SJCRH30 (cell line): ENCODE results near the gene FDXR. TPM values are rescaled to one million over a fixed set of nuclear protein-coding genes. Genes with fewer than 3 reads are reported as not detected.
"Not testable (repeated sequence)": the region's sequence is repeated elsewhere in the genome, so short reads cannot be mapped to it uniquely, and the experiment has no call there.

Experiments
- DNase-seq, 2 experiments: peaks; one replicate each; pipeline ENCODE4 v3.0.0-alpha.2; 2015 to 2020
- H3K27ac ChIP-seq: fragments of 250-450 bp; sonication (Bioruptor Pico); 2 replicates; pipeline ENCODE4 v1.5.1; 2020; ENCODE audit warnings: mild to moderate bottlenecking, moderate library complexity
- H3K27me3 ChIP-seq: fragments of 250-450 bp; sonication (Bioruptor Pico); 2 replicates; pipeline ENCODE4 v1.5.1; 2020; ENCODE audit warnings: mild to moderate bottlenecking, moderate library complexity
- H3K36me3 ChIP-seq: fragments of 250-450 bp; sonication (Bioruptor Pico); 2 replicates; pipeline ENCODE4 v1.5.1; 2020; ENCODE audit warnings: mild to moderate bottlenecking, moderate library complexity
- H3K4me1 ChIP-seq: fragments of 250-450 bp; sonication (Bioruptor Pico); 2 replicates; pipeline ENCODE4 v1.5.1; 2020; ENCODE audit warnings: mild to moderate bottlenecking, moderate library complexity
- H3K4me3 ChIP-seq: fragments of 250-450 bp; sonication (Bioruptor Pico); 2 replicates; pipeline ENCODE4 v1.5.1; 2020; ENCODE audit warnings: mild to moderate bottlenecking, moderate library complexity
- H3K9me3 ChIP-seq: fragments of 250-450 bp; sonication (Bioruptor Pico); replicated peaks from 2 replicates; pipeline ENCODE4 v1.5.1; 2020; ENCODE audit warnings: mild to moderate bottlenecking, moderate library complexity
- total RNA-seq: library from RNA; depleted of rRNA; stranded (reverse); fragments of >200 nt; shearing (Covaris generic); gene quantifications from 2 replicates; pipeline ENCODE4 v1.2.3, GENCODE V29; 2014

The FDXR gene
- total RNA-seq, 1 experiment from 2014 or later = 7.2 TPM

DNA sequence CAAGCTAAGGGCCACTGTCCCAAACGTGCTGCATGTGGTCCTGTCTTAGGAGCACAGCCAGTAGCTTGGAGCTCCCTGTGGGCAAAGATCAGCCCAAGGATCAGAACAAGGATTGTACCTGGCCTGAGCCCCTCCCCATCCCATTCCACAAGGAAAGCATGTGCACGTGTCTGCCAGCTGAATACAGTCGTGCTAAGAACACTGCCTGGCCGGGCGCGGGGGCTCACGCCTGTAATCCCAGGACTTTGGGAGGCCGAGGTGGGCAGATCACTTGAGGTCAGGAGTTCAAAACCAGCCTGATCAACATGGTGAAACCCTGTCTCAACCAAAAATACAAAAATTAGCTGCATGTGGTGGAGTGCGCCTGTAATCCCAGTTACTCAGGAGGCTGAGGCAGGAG lies 2.8 kb downstream of the FDXR start:
- not testable (repeated sequence) for H3K27me3 ChIP-seq, H3K4me3 ChIP-seq, H3K27ac ChIP-seq, H3K4me1 ChIP-seq, DNase-seq, H3K36me3 ChIP-seq, H3K9me3 ChIP-seq

GRCh38 chr17:74868908-74869255 lies 3.9 kb downstream of the FDXR start:
- Histone ChIP-seq H3K9me3 (no peaks in the 10 kb centered on the region), H3K36me3 (no peaks in the 10 kb centered on the region), H3K4me3 (no peak overlapping the region), H3K27me3 (no peaks in the 10 kb centered on the region), H3K27ac (no peak overlapping the region), H3K4me1 (no peaks in the 10 kb centered on the region; the same call in 1 of the 2 replicates)
- DNase-seq = no peak

DNA sequence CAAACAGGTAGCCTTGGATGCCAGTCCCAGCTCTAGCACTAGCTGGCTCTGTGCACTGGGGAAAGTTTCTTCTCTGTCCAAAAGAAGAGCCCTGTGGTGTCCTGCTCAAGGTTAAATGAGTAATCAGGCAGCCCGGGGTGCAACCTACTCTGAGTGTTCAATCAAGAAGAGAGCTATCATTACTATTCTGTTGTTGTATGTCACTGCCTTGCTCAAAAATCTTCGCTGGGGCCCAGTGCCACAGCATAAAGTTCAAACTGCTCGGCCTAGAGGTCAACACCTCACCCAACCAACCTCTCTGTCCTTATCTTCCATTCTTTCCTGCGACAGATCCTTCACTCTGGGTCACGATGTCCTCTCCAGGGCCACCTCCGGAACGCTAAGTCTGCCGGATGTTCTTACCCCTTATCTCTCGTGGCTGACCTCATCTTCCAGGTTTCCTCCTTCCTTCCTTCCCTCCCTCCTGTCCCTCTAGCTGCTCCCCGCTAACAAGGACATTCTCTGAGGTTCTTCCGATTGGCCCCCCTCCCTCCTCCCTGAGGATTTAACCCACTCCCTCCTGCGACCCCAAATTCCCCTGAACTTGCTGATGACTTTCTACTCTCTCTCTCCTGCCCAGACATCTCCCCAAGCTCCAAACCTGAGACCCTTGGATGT lies 4.4 kb downstream of the FDXR start:
- H3K4me1 ChIP-seq = no peaks in the 10 kb centered on the region
- DNase-seq = no peak
- no peaks in the 10 kb centered on the region for H3K27me3 ChIP-seq
- H3K9me3 ChIP-seq = no peaks in the 10 kb centered on the region
- no peak overlapping the region for H3K4me3 ChIP-seq
- no peaks in the 10 kb centered on the region for H3K36me3 ChIP-seq
- H3K27ac ChIP-seq = no peak overlapping the region

GRCh38 chr17:74866198-74866835 lies 6.5 kb downstream of the FDXR start:
- no peaks in the 10 kb centered on the region for H3K9me3 ChIP-seq
- no peak overlapping the region for H3K4me3 ChIP-seq
- no peak overlapping the region for H3K27ac ChIP-seq
- no peaks in the 10 kb centered on the region for H3K27me3 ChIP-seq
- no peaks in the 10 kb centered on the region for H3K4me1 ChIP-seq
- no peak for DNase-seq
- no peaks in the 10 kb centered on the region for H3K36me3 ChIP-seq

- no peaks in the 10 kb centered on the region for H3K9me3 ChIP-seq
- no peak overlapping the region for H3K4me3 ChIP-seq
- DNase-seq = no peak
- H3K27ac ChIP-seq = no peak overlapping the region
- no peaks in the 10 kb centered on the region; the same call in 1 of the 2 replicates for H3K27me3 ChIP-seq
- H3K4me1 ChIP-seq = no peaks in the 10 kb centered on the region
- H3K36me3 ChIP-seq = no peaks in the 10 kb centered on the region
Measured at GRCh38 chr17:74865504-74866197, 7.1 kb downstream of the FDXR start.

DNA sequence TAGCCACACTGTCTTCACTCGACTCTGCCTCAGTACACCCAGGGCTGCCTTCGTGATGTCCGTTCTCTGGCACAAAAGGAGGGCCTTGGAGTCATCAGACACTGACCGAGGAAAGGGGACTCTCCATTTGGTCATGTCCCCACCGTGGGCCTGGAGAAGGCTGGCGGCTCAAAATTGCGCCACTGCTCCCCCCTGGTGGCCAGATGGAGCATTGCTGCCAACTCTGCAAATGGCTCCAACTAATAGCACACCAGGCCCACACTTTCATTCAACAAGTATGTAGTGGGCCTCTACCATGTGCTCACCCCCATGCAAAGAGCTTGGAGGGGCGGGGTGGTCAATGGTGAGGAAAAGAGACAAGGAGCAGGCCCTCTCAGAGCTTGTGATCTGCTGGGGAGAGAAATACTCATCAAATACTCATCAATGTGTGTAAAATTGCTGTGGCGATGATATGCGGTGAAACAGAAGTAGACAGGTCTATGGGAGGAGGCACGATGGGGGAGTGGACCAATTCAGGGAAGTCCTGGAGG lies 7.9 kb downstream of the FDXR start:
- peaks cover 6% of the 10 kb centered on the region for H3K27me3 ChIP-seq
- H3K27ac ChIP-seq = no peak overlapping the region
- H3K4me1 ChIP-seq = no peaks in the 10 kb centered on the region
- no peaks in the 10 kb centered on the region for H3K36me3 ChIP-seq
- no peak overlapping the region for H3K4me3 ChIP-seq
- DNase-seq = peak; percentile 76 to 88
- no peaks in the 10 kb centered on the region for H3K9me3 ChIP-seq

DNA sequence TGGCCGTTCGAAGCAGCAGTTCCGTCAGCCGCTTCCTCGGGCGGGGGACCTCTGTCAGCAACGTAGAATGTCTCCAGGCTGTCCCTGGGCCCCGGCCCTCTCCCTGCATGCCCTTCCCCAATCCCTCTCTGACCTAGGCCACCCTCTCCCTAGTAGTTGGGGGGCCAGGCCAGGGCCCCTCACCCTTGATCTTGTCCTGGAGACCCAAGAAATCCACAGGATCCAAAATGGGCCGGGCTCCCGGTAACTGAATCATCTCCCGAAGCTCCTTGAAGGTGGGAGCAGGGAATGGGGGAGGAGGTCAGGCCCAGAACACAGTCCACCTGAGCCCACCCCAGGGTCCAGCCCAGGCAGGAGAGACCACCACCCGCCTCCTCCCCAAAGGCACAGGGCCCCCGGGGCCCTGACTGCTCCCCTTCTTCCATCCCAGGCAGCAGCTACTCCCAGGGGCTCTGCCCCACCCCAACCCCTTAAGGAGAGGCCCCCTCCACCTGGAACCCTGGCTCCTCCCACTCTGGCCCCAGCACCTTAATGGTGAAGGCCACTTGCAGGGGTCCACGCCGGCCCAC lies 8.4 kb downstream of the FDXR start:
- Histone ChIP-seq H3K27ac (no peak overlapping the region), H3K4me3 (no peak overlapping the region), H3K27me3 (peaks cover 7% of the 10 kb centered on the region), H3K9me3 (no peaks in the 10 kb centered on the region), H3K4me1 (no peaks in the 10 kb centered on the region), H3K36me3 (no peaks in the 10 kb centered on the region)
- DNase-seq = no peak

GRCh38 chr17:74863420-74864296 lies 9.1 kb downstream of the FDXR start:
- H3K36me3 ChIP-seq = no peaks in the 10 kb centered on the region
- H3K27ac ChIP-seq = no peak overlapping the region
- H3K4me1 ChIP-seq = no peaks in the 10 kb centered on the region
- H3K27me3 ChIP-seq = peaks cover 15% of the 10 kb centered on the region
- DNase-seq = no peak
- H3K4me3 ChIP-seq = no peak overlapping the region
- H3K9me3 ChIP-seq = no peaks in the 10 kb centered on the region

DNA sequence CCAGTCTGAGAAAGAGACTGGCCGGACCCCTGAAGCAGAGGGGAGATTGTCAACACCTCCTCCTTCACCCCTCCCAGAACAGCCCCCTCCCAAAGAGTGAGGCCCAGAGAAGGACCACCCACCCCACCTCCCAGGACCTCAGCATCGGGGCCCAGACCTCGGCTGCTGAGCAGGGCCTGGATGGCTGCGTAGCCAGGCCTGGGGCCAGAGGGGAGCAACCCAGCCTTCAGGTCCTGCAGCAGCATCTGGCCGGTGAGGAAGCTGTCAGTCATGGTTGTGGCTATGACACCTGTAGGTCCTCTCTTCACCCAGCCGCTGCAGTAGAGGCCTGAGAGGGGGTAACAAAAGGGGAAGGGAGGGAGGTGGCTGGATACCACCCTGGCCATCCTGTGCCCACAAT lies 9.9 kb downstream of the FDXR start:
- Histone ChIP-seq H3K36me3 (no peaks in the 10 kb centered on the region), H3K4me1 (peaks cover under 1% of the 10 kb centered on the region), H3K4me3 (no peak overlapping the region), H3K27me3 (peaks cover 16% of the 10 kb centered on the region), H3K27ac (no peak overlapping the region), H3K9me3 (no peaks in the 10 kb centered on the region)
- no peak for DNase-seq

DNA sequence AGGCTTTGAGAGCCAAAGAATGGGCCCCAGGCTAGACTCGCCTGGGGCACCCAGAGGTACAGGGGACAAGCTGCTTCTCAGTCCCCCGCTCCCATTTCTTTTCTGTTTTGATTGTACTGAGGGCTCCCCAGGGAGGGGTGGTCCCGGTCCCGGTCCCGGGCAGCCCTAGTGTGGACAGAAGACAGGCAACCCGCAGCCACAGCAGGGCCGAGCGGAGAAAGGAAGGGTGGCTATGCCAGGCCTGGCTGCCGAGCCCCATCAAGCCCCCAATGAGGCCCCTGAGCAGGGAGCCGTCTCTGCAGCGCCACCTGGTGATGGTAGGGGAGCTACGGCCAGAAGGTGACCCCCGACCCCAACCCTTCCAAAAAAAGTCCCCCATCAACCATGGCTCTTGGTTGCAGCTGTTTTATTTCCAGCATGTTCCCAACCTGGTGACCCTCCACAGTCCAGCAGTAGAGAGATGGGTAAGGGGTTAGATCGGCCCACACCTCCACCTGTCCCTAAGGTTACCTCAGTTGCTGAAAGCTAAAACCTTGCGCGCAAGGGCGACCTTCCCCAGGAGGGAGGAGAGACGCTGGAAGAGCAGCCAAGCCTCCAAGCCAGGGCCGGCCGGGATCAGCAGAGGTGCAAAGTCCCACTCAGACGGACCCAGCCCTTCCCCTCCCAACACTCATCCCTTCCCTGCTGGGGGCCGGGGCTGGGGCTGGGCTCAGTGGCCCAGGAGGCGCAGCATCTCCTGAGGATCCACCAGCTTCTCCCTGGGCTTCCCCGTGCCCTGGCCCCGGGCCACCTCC lies 10.5 kb downstream of the FDXR start:
- no peak overlapping the region for H3K27ac ChIP-seq
- no peaks in the 10 kb centered on the region for H3K9me3 ChIP-seq
- H3K4me3 ChIP-seq = no peak overlapping the region
- H3K36me3 ChIP-seq = no peaks in the 10 kb centered on the region
- peaks cover 7% of the 10 kb centered on the region for H3K4me1 ChIP-seq
- H3K27me3 ChIP-seq = peaks cover 22% of the 10 kb centered on the region
- peak; percentile 75 to 86 for DNase-seq

GRCh38 chr17:74861662-74862107 lies 11.1 kb downstream of the FDXR start:
- DNase-seq = no peak
- no peak overlapping the region for H3K27ac ChIP-seq
- no peaks in the 10 kb centered on the region for H3K9me3 ChIP-seq
- H3K27me3 ChIP-seq = peaks cover 22% of the 10 kb centered on the region
- H3K36me3 ChIP-seq = no peaks in the 10 kb centered on the region
- H3K4me3 ChIP-seq = no peak overlapping the region
- H3K4me1 ChIP-seq = peaks cover 13% of the 10 kb centered on the region

GRCh38 chr17:74860872-74861661 lies 11.7 kb downstream of the FDXR start:
- H3K9me3 ChIP-seq = no peaks in the 10 kb centered on the region
- H3K4me3 ChIP-seq = no peak overlapping the region
- no peaks in the 10 kb centered on the region for H3K36me3 ChIP-seq
- no peak for DNase-seq
- no peak overlapping the region for H3K27ac ChIP-seq
- peaks cover 13% of the 10 kb centered on the region for H3K4me1 ChIP-seq
- peaks cover 22% of the 10 kb centered on the region for H3K27me3 ChIP-seq

- peaks cover 13% of the 10 kb centered on the region for H3K4me1 ChIP-seq
- DNase-seq = no peak
- H3K4me3 ChIP-seq = no peak overlapping the region
- H3K27ac ChIP-seq = no peak overlapping the region
- H3K9me3 ChIP-seq = no peaks in the 10 kb centered on the region
- no peaks in the 10 kb centered on the region for H3K36me3 ChIP-seq
- peaks cover 27% of the 10 kb centered on the region for H3K27me3 ChIP-seq
Measured at GRCh38 chr17:74860229-74860871, 12.4 kb downstream of the FDXR start.
